NCI-H2081 (cell line): Measurements from ENCODE around the gene OR51B2.
"Not testable (repeated sequence)": the region's sequence is repeated elsewhere in the genome, so short reads cannot be mapped to it uniquely, and the experiment has no call there.

Experiments
- DNase-seq, 2 experiments: peaks; one replicate each; lab custom pipeline; 2025; lab: John Stamatoyannopoulos, UW

OR51B2 gene, protein sequence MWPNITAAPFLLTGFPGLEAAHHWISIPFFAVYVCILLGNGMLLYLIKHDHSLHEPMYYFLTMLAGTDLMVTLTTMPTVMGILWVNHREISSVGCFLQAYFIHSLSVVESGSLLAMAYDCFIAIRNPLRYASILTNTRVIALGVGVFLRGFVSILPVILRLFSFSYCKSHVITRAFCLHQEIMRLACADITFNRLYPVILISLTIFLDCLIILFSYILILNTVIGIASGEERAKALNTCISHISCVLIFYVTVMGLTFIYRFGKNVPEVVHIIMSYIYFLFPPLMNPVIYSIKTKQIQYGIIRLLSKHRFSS

DNA sequence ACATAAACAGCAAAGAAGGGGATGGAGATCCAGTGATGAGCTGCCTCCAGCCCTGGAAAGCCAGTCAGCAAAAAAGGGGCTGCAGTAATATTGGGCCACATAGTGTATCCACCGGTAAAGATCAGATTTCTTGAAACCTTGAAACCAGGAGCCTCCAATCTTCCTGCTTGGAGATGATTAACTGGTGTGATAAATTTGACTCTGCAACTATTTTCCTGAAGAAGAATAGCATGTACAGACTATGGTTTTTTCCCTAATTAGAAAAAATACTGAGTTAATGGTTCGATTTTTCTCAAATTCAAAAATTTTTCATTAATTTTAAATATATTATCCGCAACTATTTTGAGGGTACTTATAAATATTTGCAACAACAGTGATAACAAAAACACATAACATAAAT is at the start of gene OR51B2:
OR51B2 (minus strand) TSS at position 101 of the 400 bp plus-strand sequence; CDS start at position 101, 0 bp downstream.
- DNase-seq: no peak

DNA sequence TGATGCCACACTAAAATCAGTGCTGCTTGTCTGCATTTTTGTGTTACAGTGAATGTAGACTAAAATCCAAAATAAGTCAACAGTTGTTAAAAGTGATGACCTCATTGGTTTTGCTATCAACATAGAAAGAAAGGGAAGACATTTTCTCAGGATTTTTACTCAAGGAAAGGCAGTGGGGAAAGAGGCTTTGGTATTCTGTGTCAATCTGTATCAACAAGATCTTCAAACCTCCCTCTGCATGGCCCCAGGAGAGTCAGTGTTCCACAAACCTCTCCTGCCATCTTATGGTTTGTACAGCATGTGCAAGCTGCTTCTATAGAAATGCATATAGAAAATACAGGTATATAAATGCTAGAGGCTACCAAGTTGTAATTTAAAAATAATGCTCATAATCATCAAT is 45.7 kb upstream of the OR51B2 start:
- DNase-seq: peak; percentile 3

DNA sequence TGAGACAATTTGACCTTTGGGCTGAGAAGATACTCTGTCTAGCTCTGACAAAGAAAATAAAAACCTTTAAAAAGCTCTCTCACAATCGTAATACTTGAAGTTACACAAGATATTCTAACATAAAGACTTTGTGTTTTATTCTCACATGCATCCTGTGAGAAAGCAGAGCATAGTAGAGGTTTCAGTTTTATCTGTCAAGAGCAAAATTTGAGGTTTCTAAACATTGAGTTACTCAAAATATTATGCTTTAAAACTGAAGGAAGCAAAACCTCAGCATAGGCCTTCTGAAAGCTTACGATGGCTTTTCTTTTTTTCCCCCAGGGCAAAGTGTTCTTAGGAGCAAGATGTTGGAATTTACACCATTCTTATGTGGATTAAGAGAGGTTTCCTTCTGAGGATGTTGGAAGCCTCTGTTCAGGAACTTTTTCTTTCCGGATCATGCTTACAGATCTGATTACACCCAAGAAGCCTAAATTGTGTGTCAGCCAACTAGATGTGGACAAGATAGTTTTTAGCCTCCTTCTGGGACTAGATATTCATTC is 44.5 kb upstream of the OR51B2 start:
- no peak for DNase-seq

DNA sequence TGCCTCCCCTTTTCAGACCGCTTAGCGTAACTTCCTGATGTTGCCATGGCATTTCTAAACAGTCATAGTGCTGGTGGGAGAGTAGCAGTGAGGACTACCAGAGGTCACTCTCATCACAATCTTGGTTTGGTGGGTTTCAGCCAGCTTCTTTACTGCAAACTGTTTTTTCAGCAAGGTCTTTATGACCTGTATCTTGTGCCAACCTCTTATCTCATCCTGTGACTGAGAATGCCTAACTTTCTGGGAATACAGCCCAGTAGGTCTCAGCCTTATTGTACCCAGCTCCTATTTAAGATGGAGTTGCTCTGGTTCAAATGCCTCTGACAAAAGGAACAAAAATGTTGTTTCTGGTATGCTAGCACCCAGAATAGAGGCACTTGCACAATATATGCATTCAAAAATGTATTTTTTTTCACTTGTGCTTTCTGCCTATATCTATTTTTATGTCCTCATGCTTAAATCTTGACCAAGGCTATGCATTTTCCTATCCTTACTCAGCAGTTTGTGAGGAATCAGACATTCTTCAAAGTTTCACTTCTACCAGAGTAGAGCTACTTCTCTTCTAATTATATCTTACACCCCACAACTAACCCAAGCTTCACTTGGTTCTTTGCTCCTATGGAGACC is 43.5 kb upstream of the OR51B2 start:
- DNase-seq: no peak

DNA sequence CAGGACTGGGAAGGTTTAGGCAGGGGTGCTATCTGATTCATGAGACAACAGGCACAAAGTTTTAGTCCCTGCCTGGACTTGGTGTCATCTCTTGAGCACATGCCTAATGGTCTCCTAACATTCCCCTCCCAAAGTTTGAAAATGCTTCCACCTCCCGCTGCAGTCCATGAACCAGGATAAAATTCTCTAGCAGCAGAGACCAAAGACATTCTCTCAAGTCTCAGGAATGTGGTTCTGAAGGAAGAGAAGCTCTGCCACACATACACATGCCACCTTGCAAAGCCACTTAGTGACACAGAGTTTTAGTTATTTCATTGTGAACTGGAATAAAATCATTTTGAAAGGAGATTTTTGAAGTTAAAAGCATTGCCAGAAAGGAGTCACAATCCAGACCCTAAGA is 42.8 kb upstream of the OR51B2 start:
- no peak for DNase-seq

DNA sequence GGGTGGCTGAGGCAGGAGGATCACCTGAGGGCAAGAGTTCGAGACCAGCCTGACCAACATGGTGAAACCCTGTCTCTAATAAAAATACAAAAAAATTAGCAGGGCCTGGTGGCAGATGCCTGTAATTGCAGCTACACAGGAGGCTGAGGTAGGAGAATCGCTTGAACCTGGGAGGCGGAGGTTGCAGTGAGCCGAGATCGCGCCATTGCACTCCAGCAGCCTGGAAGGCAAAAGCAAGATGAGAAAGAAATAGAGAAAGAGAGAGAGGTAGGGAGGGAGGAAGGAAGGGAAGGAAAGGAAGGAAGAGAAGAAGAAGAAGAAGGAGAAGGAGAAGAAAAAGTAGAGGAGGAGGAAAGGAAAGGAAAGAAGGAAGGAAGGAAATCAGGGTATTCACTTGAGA is 42.3 kb upstream of the OR51B2 start:
- DNase-seq: not testable (repeated sequence)

DNA sequence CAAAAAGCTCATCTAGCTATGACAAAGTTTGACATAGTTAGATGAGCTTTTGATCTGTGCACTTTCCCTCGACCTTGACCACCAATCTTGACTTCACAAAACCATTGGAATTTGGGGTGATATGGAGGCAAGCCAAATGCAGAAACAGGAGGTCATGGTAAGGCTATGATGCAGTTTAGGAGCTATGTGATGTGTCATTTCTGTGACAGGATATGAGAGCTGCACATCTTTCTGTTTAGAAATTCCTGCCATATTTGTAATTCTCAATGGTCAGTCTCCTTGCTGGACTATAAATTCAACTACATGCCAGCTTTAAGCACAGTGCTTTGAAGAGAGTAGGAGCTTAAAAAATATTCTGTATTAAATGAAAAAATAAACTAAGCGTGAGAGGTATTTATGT is 40.1 kb upstream of the OR51B2 start:
- no peak for DNase-seq

DNA sequence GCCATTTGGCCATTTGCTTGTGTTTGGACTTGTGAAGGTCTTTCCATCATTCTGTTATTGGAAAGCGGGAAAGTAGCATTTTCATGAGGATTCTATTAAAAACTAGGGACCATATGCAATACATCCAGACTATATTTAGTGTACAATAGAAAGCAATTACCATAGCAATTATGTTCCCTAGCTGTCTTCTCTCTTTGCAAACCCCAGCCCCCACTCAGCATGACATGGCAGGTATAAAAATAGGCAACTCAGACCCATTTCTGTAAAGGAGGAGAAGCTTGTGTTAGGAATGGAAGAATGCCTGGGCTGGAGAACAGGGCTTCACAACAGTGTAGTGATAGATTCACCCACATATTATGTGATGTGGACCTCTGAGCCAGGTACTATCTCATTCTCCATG is 39.6 kb upstream of the OR51B2 start:
- DNase-seq: no peak

DNA sequence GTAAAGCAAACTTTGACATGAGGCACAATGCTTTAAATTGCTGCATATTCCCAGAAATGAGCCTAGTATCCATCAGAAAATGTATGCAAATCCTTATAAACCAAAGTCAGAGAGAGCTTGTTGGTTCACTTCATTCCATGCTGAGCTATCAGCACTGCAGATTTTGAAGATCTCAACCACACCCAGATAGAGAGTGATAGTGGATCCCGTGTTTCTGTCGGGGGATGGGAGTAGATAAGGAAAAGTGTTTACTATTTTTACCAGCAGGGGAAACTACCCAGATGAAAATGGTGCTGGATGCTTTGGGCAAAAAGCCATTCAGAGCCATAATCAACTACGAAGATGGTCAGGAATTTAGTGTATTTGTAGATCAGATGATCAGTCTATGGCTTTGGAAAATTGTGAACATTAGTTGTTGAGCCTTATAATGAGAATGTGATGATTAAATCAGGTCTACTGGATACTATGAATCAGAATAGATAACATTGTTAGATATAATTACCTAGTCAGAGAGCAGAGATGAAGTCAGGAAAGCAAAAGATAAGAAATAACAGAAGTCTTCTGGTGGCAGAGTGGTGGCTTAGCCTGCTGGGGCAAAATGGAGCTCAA is 38.0 kb upstream of the OR51B2 start:
- DNase-seq: no peak

DNA sequence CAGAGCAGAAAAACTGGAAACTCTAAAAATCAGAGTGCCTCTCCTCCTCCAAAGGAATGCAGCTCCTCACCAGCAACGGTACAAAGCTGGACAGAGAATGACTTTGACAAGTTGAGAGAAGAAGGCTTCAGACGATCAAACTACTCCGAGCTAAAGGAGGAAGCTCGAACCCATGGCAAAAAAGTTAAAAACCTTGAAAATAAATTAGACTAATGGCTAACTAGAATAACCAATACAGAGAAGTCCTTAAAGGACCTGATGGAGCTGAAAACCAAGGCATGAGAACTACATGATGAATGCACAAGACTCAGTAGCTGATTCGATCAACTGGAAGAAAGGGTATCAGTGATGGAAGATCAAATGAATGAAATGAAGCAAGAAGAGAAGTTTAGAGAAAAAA is 31.9 kb upstream of the OR51B2 start:
- DNase-seq: not testable (repeated sequence)

DNA sequence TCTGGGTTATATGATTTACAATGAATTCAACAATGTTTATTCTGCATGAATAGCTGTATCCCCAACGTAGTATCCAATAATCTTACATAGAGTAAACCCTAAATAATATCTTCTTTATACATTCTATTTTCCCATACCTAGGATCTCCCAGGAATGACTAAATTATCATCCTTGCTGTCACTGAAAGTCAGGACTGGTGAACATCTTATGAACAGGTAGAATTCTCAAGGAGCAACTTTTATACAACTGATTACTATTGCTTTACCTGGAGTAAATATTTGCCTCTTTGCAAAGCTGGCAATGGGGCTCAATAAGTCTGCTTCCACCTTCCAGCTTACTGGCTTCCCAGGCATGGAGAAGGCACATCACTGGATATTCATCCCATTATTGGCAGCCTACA is 27.1 kb upstream of the OR51B2 start, which contains the start of gene OR51B6:
OR51B6 (plus strand) TSS at position 301 of the 400 bp plus-strand sequence; CDS start at position 301, 0 bp downstream.
- DNase-seq: no peak

DNA sequence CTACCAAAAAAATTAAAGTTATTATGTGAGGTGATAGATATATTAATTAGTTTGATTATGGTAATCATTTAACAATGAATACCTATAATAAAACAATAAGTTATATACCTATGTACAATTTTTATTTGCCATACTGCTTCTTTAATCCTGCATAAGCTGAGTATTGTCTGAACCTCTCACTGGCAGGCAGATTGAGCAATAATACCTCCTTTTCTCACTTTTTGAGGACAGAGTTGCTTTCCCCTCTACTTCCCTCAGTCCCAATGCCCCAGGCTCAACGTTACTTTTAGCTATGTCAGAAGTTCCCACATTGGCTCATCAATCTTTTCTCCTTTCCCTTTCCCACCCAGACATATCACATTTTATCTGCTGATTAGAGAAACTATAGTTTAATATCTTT is 25.5 kb upstream of the OR51B2 start:
- DNase-seq: no peak

DNA sequence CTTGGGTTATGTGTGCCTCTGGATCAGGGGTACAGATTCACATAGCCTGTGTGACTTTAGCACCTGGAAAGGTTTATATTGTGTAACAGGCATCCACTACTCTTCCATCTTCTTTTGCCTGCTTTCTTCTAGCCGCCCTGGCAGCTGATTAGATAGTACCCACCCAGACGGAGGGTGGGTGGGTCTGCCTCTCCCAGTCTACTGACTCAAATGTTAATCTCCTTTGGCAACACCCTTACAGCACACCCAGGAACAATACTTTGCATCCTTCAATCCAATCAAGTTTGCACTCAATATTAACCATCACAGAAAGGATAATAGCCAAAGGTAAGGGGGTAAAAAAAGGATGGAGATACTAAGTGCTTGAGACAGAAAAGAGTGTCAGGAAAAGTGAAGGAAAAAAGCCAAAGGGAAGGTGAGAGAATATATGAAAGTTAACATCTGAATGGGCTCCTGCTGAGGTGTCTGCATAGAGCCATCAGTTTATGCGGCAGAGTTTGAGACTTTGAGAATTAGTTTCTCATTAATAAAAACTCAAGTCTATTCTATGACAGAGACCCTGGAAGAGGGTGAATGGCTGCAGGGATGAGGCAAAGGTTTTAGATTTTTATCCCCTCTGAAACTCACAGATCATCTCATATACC is 24.6 kb upstream of the OR51B2 start:
- no peak for DNase-seq

DNA sequence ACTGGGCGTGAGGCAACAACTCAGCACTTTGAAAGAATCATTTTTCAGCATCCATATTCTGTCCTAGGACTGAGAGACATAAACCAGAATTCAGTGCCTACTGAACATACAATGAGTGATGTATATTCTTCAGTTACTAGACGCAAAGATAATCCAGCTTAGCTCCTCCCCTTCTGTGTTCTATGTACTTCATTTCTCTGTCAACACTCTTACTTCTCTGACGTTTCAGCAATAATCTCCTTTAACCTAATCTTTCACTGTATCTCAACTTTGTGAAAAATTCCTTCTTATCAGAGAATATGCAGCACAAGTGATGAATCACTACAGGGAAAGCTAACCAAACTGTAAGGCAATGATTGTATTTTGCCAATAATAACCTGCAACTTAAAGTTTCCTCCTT is 21.7 kb upstream of the OR51B2 start:
- DNase-seq: no peak

DNA sequence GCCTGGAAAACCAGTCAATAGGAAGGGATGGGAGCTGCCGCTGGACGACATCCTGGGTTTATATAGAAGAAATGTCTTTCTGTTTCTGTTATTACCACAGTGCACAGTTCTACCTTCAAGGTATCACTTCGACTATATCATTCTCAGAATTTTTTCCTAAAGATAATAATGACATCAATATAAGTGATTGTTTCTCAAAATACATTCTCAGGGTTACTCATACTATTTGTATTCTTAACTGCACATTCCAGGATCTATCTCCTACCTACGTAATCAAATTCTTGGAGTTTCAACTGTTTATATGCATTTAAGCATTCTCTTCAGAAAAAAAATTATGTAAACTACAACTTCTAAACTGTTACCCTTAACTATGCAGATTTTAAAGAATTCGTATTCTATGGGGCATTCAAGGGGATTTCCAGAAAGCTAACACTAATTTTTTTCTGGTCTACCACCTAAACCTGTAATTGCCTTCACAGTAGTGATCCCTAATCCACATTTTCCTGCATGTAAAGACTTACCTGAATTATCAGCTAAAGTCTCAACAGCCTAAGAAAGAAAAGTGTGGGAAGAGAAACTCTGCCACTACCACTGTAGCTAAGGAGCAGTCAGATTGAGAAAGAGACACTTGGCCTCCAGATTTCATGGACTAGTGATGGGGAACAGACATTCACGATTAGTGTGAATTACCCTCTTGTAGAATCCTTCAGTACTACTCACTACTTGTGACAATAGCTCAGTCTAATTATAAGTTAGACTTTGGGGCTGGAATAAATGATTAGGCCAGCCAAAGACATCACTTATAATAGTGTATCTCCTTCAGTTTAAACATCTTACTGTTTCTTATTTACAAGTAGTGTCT is 19.6 kb upstream of the OR51B2 start, which contains the start of gene OR51B5:
OR51B5 (minus strand) TSS at position 51 of the 862 bp plus-strand sequence; CDS start at position 51, 0 bp downstream.
- no peak for DNase-seq

DNA sequence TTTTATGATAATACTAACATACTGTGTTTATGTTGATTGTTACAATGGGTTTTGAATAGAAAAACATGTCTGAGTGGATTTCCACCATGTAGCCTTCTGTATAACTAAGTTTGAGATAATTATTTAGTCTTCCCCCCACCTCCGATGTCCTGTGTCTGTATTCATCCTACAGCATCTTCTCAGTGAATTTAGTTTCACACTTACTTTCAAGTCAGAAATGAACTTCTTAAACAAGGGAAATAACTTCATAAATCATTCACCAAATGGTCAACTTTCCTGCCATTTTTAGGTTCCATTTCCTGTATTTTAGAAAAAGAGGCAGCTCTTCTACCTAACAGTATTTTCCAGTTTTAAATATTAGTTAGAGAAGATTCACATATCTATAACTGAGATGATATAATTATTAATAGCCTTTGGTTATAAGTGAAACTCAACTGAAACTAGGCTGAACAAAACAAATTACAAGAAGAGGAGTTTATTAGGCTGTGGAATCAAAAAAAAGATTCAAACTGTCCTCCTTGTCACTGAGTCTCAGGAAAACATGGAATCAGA is 15.8 kb upstream of the OR51B2 start:
- no peak for DNase-seq

DNA sequence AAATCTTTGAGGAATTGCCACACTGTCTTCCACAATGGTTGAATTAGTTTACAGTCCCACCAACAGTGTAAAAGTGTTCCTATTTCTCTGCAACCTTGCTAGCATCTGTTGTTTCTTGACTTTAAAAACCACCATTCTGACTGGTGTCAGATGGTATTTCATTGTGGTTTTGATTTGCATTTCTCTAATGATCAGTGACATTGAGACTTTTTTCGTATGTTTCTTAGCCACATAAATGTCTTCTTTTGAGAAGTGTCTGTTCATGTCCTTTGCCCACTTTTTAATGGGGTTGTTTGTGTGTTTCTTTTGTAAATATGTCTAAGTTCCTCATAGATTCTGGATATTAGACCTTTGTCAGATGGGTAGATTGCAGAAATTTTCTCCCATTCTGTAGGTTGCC is 13.2 kb upstream of the OR51B2 start:
- not testable (repeated sequence) for DNase-seq

DNA sequence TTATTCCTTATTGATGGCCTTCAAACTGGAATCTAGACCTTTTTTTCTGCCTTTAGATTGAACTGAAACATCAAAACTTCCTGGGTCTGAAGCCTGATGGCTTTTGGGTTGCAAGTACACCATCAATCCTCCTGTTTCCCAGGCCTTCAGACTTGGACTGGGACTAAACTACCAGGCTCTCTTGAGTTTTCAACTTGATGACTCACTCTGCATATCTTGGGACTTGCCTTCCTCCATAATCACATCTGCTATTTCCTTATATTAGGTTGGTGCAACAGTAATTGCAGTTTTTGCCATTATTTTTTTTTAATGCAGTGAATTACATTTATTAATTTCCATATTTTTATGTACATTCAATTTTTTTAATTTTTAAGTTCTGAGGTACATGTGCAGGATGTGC is 12.2 kb upstream of the OR51B2 start:
- DNase-seq: no peak

DNA sequence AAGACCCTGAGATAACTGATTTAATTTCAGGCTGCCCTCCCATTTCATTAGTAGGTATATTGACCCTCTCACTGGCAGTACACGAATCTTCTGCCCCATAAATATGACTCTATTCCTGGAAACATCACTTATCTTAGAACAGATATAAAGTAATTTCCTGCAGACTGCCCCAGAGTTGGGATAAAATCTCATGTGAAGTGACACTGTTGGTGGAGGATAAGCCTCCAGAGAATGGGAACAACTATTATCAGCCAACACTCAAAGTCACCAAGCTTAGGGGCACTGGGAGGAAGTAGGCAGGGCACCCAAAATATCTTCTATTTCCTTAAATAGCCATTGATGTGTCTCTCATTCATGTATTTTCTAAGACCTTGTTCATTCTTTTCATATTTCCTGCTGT is 11.1 kb upstream of the OR51B2 start:
- no peak for DNase-seq

DNA sequence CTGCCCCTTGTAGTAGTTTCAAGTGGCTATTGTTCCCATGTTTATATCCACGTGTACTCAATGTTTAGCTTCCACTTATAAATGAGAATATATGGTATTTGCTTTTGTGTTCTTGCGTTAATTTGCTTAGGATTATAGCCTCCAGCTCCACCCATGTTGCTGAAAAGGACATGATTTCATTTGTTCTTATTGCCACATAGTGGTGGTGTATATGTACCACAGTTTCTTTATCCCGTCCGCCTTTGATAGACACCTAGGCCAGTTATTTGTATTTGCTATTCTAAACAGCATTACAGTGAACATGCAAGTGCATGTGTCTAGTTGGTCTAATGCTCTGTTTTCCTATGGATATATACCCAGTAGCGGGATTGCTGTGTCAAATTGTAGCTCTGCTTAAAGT is 6.8 kb downstream of the OR51B2 start:
- no peak for DNase-seq
